ENCODE results near the gene LIPG.

The LIPG gene

DNA sequence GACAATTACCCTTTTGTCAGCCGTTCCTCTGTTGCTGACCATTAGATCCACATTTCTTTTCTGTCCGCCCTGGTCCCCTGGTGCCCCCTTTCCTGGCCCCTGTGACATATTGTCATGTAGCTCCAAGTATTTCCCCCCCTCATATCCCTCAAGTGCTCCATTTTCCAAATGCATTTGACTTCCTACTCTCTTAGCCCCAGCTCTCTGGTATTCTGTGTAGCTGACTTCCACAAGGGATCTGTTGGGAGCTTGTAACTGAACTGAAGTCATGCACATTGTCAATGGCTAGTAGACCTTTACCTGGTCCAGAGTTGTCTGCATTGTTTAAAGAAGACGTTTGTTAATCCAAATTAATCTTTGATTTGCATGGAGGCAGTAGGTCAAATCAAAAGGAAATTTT is 34.8 kb downstream of the LIPG start (continued):
- TF ChIP-seq, protein P1, sequence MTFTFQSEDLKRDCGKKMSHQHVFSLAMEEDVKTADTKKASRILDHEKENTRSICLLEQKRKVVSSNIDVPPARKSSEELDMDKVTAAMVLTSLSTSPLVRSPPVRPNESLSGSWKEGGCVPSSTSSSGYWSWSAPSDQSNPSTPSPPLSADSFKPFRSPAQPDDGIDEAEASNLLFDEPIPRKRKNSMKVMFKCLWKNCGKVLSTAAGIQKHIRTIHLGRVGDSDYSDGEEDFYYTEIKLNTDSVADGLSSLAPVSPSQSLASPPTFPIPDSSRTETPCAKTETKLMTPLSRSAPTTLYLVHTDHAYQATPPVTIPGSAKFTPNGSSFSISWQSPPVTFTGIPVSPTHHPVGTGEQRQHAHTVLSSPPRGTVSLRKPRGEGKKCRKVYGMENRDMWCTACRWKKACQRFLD (tag by site-specific recombination; IDR thresholded peaks at IDR 0.05) = no peak
- TF ChIP-seq, protein P2, sequence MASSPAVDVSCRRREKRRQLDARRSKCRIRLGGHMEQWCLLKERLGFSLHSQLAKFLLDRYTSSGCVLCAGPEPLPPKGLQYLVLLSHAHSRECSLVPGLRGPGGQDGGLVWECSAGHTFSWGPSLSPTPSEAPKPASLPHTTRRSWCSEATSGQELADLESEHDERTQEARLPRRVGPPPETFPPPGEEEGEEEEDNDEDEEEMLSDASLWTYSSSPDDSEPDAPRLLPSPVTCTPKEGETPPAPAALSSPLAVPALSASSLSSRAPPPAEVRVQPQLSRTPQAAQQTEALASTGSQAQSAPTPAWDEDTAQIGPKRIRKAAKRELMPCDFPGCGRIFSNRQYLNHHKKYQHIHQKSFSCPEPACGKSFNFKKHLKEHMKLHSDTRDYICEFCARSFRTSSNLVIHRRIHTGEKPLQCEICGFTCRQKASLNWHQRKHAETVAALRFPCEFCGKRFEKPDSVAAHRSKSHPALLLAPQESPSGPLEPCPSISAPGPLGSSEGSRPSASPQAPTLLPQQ (tag by site-specific recombination; IDR thresholded peaks at IDR 0.05) = no peak
- no peak for TF ChIP-seq ZNF366 (tag by site-specific recombination; conservative IDR thresholded peaks at IDR 0.05)
- TF ChIP-seq, protein P3, sequence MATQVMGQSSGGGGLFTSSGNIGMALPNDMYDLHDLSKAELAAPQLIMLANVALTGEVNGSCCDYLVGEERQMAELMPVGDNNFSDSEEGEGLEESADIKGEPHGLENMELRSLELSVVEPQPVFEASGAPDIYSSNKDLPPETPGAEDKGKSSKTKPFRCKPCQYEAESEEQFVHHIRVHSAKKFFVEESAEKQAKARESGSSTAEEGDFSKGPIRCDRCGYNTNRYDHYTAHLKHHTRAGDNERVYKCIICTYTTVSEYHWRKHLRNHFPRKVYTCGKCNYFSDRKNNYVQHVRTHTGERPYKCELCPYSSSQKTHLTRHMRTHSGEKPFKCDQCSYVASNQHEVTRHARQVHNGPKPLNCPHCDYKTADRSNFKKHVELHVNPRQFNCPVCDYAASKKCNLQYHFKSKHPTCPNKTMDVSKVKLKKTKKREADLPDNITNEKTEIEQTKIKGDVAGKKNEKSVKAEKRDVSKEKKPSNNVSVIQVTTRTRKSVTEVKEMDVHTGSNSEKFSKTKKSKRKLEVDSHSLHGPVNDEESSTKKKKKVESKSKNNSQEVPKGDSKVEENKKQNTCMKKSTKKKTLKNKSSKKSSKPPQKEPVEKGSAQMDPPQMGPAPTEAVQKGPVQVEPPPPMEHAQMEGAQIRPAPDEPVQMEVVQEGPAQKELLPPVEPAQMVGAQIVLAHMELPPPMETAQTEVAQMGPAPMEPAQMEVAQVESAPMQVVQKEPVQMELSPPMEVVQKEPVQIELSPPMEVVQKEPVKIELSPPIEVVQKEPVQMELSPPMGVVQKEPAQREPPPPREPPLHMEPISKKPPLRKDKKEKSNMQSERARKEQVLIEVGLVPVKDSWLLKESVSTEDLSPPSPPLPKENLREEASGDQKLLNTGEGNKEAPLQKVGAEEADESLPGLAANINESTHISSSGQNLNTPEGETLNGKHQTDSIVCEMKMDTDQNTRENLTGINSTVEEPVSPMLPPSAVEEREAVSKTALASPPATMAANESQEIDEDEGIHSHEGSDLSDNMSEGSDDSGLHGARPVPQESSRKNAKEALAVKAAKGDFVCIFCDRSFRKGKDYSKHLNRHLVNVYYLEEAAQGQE (tag by site-specific recombination; IDR thresholded peaks at IDR 0.05) = no peak
- TF ChIP-seq ZNF707 (tag by site-specific recombination; IDR thresholded peaks at IDR 0.05) = no peak
- TF ChIP-seq ZXDB (tag by site-specific recombination; IDR thresholded peaks at IDR 0.05) = no peak
- TF ChIP-seq IKZF3 (tag by site-specific recombination; IDR thresholded peaks at IDR 0.05) = no peak
- no peak for TF ChIP-seq ZNF521 (tag by site-specific recombination; IDR thresholded peaks at IDR 0.05)
- TF ChIP-seq, protein P4, sequence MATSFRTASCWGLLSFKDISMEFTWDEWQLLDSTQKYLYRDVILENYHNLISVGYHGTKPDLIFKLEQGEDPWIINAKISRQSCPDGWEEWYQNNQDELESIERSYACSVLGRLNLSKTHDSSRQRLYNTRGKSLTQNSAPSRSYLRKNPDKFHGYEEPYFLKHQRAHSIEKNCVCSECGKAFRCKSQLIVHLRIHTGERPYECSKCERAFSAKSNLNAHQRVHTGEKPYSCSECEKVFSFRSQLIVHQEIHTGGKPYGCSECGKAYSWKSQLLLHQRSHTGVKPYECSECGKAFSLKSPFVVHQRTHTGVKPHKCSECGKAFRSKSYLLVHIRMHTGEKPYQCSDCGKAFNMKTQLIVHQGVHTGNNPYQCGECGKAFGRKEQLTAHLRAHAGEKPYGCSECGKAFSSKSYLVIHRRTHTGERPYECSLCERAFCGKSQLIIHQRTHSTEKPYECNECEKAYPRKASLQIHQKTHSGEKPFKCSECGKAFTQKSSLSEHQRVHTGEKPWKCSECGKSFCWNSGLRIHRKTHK (tag by site-specific recombination; IDR thresholded peaks at IDR 0.05) = no peak
- TF ChIP-seq ZNF701 (tag by site-specific recombination; IDR thresholded peaks at IDR 0.05) = no peak
- TF ChIP-seq, protein P5, sequence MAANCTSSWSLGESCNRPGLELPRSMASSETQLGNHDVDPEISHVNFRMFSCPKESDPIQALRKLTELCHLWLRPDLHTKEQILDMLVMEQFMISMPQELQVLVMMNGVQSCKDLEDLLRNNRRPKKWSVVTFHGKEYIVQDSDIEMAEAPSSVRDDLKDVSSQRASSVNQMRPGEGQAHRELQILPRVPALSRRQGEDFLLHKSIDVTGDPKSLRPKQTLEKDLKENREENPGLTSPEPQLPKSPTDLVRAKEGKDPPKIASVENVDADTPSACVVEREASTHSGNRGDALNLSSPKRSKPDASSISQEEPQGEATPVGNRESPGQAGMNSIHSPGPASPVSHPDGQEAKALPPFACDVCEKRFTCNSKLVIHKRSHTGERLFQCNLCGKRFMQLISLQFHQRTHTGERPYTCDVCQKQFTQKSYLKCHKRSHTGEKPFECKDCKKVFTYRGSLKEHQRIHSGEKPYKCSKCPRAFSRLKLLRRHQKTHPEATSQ (tag by site-specific recombination; IDR thresholded peaks at IDR 0.05) = no peak

DNA sequence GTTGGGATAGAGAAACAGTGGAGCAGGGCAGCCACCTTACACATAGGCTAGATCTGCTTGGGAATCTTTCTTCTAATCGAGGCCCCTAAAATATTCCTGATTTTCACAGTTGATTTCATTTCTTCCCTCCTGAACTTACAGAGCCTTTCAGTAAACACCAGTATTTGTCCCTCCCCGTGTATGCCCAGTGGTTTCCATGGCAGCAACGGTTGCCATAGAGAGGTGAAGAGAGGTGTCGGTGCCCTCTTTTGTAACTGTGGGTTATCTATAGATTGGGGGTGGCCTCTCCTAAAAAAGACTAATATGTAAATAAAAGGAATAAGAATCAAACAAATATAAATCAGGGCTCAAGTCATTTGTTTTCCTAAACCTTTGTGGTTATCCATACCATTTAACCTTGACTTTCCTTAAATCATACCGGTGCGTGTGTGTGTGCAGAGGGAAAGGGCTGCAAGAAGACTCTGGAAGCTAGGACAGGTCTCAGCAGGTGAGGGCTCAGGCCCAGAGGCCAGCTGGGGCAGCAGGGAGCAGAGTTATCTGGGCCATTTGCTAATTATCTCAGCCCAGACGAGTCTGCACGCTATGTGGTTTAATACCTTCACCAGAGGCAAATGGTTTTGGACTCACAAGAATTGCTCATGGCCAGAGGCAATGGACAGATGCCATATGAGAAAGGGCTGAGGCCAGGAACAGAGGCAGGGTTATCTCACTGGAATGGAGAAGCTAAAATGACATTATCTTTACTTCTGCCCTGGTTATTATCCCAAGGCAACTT is 35.5 kb downstream of the LIPG start:
- no peaks in the 10 kb centered on the region for H3K4me1 ChIP-seq (ENCODE audit: control insufficient read depth, insufficient read depth, low read length)
- ChIA-PET POLR2A (interaction anchor here (0.8 kb wide), 1 partner anchor 12 kb away, joined by 3 read pairs; no protein-coding TSS in a partner anchor), CTCF (interaction anchor here (0.6 to 0.7 kb wide), 2 partner anchors 11 to 52 kb away, joined by 4 read pairs; no protein-coding TSS in a partner anchor)
- no peak for TF ChIP-seq ZNF473 (tag by site-specific recombination; IDR thresholded peaks at IDR 0.05)
- TF ChIP-seq ZNF114 (tag by site-specific recombination; IDR thresholded peaks at IDR 0.05) = no peak
- TF ChIP-seq ZNF571 (tag by site-specific recombination; IDR thresholded peaks at IDR 0.05) = no peak
- TF ChIP-seq ZNF23 (tag by site-specific recombination; IDR thresholded peaks at IDR 0.05; ENCODE audit: borderline replicate concordance) = no peak
- TF ChIP-seq, protein P2 (tag by site-specific recombination; IDR thresholded peaks at IDR 0.05) = no peak
- no peak for TF ChIP-seq ZNF10 (tag by site-specific recombination; IDR thresholded peaks at IDR 0.05)
- TF ChIP-seq, protein P6, sequence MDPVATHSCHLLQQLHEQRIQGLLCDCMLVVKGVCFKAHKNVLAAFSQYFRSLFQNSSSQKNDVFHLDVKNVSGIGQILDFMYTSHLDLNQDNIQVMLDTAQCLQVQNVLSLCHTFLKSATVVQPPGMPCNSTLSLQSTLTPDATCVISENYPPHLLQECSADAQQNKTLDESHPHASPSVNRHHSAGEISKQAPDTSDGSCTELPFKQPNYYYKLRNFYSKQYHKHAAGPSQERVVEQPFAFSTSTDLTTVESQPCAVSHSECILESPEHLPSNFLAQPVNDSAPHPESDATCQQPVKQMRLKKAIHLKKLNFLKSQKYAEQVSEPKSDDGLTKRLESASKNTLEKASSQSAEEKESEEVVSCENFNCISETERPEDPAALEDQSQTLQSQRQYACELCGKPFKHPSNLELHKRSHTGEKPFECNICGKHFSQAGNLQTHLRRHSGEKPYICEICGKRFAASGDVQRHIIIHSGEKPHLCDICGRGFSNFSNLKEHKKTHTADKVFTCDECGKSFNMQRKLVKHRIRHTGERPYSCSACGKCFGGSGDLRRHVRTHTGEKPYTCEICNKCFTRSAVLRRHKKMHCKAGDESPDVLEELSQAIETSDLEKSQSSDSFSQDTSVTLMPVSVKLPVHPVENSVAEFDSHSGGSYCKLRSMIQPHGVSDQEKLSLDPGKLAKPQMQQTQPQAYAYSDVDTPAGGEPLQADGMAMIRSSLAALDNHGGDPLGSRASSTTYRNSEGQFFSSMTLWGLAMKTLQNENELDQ (tag by site-specific recombination; IDR thresholded peaks at IDR 0.05; ENCODE audit: low read depth) = no peak
- TF ChIP-seq ZNF785 (tag by site-specific recombination; IDR thresholded peaks at IDR 0.05) = no peak
- TF ChIP-seq ZNF510 (tag by site-specific recombination; IDR thresholded peaks at IDR 0.05; ENCODE audit: insufficient replicate concordance) = no peak
- TF ChIP-seq ZNF501 (tag by site-specific recombination; IDR thresholded peaks at IDR 0.05) = no peak
- TF ChIP-seq ZNF621 (tag by site-specific recombination; IDR thresholded peaks at IDR 0.05) = no peak
- no peak for TF ChIP-seq ZNF48 (tag by site-specific recombination; IDR thresholded peaks at IDR 0.05)
- no peak for TF ChIP-seq SCRT2 (tag by site-specific recombination; IDR thresholded peaks at IDR 0.05)
- no peaks in the 10 kb centered on the region for H3K9me3 ChIP-seq (ENCODE audit: control insufficient read depth, insufficient read depth, low read depth, low read length)
- no peak overlapping the region for H3K4me3 ChIP-seq (ENCODE audit: low read depth, low read length)
- no peak overlapping the region for H3K27ac ChIP-seq (ENCODE audit: extremely low read depth, low read depth, low read length)
- H3K36me3 ChIP-seq (ENCODE audit: control insufficient read depth in 2 of 2, insufficient read depth in 1 of 2, low read length in 2 of 2) = no peaks in the 10 kb centered on the region
